Left ventricle myocardium inferior (tissue), 1 donor: ENCODE results near the gene RALA. TPM values are rescaled to one million over a fixed set of nuclear protein-coding genes. Genes with fewer than 3 reads are reported as not detected.
"Not testable (repeated sequence)": the region's sequence is repeated elsewhere in the genome, so short reads cannot be mapped to it uniquely, and the experiment has no call there.

Experiments
- DNase-seq: peaks from one replicate; pipeline ENCODE4 v3.0.0-alpha.2; 2020
- H3K27ac ChIP-seq: fragments of 200-600 bp; replicated peaks from 2 replicates; pipeline ENCODE4 v1.8.0; 2021
- H3K27me3 ChIP-seq: fragments of 200-600 bp; 2 replicates; pipeline ENCODE4 v1.8.0; 2021; ENCODE audit warnings: low read depth
- H3K36me3 ChIP-seq: fragments of 200-600 bp; 2 replicates; pipeline ENCODE4 v1.8.0; 2021
- H3K4me1 ChIP-seq: fragments of 200-600 bp; 2 replicates; pipeline ENCODE4 v1.8.0; 2021
- H3K4me3 ChIP-seq: fragments of 200-600 bp; 2 replicates; pipeline ENCODE4 v1.8.0; 2021; ENCODE audit warnings: mild to moderate bottlenecking, moderate library complexity
- H3K9me3 ChIP-seq: fragments of 200-600 bp; replicated peaks from 2 replicates; pipeline ENCODE4 v1.8.0; 2021
- CTCF ChIP-seq: fragments of 200-600 bp; IDR thresholded peaks from 2 replicates; pipeline ENCODE4 v1.8.0; 2021; ENCODE audit warnings: antibody characterized with exemption, mild to moderate bottlenecking, borderline replicate concordance
- intact Hi-C: fragments of 100-400 bp; cut with micrococcal nuclease; formaldehyde crosslinking; loops from one replicate; pipeline ENCODE4 v1.11.0; 2022
- total RNA-seq: library from RNA; stranded (reverse); fragmentation: NEBNext Ultra II Directional; extraction: Animal tissue kit (Norgen Biotek cat#: 25700); gene quantifications from one replicate; pipeline ENCODE4 v1.2.1, GENCODE V29; 2021
- donor health status: DM: no; HTN: yes; CAD: no; lungs with severe emphysema.

The RALA gene
- total RNA-seq, 1 donor from 2014 or later = 29.1 TPM

- Histone ChIP-seq H3K27ac (no peak overlapping the region), H3K36me3 (no peaks in the 10 kb centered on the region), H3K4me1 (peaks cover 81% of the 10 kb centered on the region), H3K9me3 (no peaks in the 10 kb centered on the region), H3K4me3 (no peak overlapping the region), H3K27me3 (no peaks in the 10 kb centered on the region)
- no peak for TF ChIP-seq CTCF
- intact Hi-C loops = no loop called here
- DNase-seq = no peak
Observed at GRCh38 chr7:39678930-39679709, 55.7 kb downstream of the RALA start.

GRCh38 chr7:39679874-39680273, 56.5 kb downstream of the RALA start:
- H3K9me3 ChIP-seq, H3K27me3 ChIP-seq, DNase-seq, intact Hi-C loops, H3K36me3 ChIP-seq, H3K27ac ChIP-seq, H3K4me3 ChIP-seq: not testable (repeated sequence)
- peaks cover 82% of the 10 kb centered on the region for H3K4me1 ChIP-seq

GRCh38 chr7:39681887-39682441, 58.6 kb downstream of the RALA start:
- DNase-seq = no peak
- Histone ChIP-seq H3K4me1 (peaks cover 74% of the 10 kb centered on the region), H3K36me3 (no peaks in the 10 kb centered on the region), H3K4me3 (no peak overlapping the region), H3K9me3 (no peaks in the 10 kb centered on the region), H3K27me3 (no peaks in the 10 kb centered on the region), H3K27ac (peak overlapping the region; percentile 38)
- intact Hi-C loops = no loop called here
- no peak for TF ChIP-seq CTCF

- H3K27ac ChIP-seq = peak overlapping the region; percentile 50
- intact Hi-C loops = no loop called here
Observed at GRCh38 chr7:39683216-39683845, 60.0 kb downstream of the RALA start.

GRCh38 chr7:39686261-39686924, 63.0 kb downstream of the RALA start:
- intact Hi-C loops = no loop called here
- H3K27ac ChIP-seq = no peak overlapping the region
- no peak for DNase-seq
- peaks cover 53% of the 10 kb centered on the region for H3K4me1 ChIP-seq
- no peaks in the 10 kb centered on the region for H3K27me3 ChIP-seq
- H3K36me3 ChIP-seq = peaks cover 35% of the 10 kb centered on the region
- H3K4me3 ChIP-seq = no peak overlapping the region
- no peak for TF ChIP-seq CTCF
- no peaks in the 10 kb centered on the region for H3K9me3 ChIP-seq

More at GRCh38 chr7:39683216-39683845, 60.0 kb downstream of the RALA start:
- no peaks in the 10 kb centered on the region for H3K9me3 ChIP-seq
- H3K27me3 ChIP-seq = no peaks in the 10 kb centered on the region
- H3K36me3 ChIP-seq = peaks cover 10% of the 10 kb centered on the region
- H3K4me1 ChIP-seq = peaks cover 73% of the 10 kb centered on the region
- no peak overlapping the region for H3K4me3 ChIP-seq
- no peak for DNase-seq
- no peak for TF ChIP-seq CTCF
